ENCODE results near the gene ATP11B.

GRCh38 chr3:182862159-182862860 is 69.0 kb downstream of the ATP11B start:
- TF ChIP-seq CTCF (conservative IDR thresholded peaks at IDR 0.05; ENCODE audit: low read depth, low read length) (no peak), EZH2 (IDR thresholded peaks at IDR 0.05; ENCODE audit: low read length, unreplicated experiment) (no peak)

All from PC-3 (cell line).